Activated T-helper 9 cell treated with anti-CD3 and anti-CD28 coated beads, Interleukin-2, amount 50 U/mL, for 16 hours (primary cell): Measurements from ENCODE around the gene DUSP22.
"Not testable (repeated sequence)": the region's sequence is repeated elsewhere in the genome, so short reads cannot be mapped to it uniquely, and the experiment has no call there.

Experiments
- DNase-seq: peaks from one replicate; pipeline ENCODE4 v3.0.0-alpha.2; 2020; ENCODE audit warnings: low read depth

The DUSP22 gene

GRCh38 chr6:279341-280029, 12.8 kb upstream of the DUSP22 start:
- no peak for DNase-seq

GRCh38 chr6:280775-281468, 11.4 kb upstream of the DUSP22 start:
- no peak for DNase-seq

GRCh38 chr6:281469-282103, 10.7 kb upstream of the DUSP22 start:
- DNase-seq = no peak

GRCh38 chr6:282177-282866, 10.0 kb upstream of the DUSP22 start:
- DNase-seq = no peak

- DNase-seq = no peak
Measured at GRCh38 chr6:282867-283416, 9.3 kb upstream of the DUSP22 start.

GRCh38 chr6:284486-284885, 7.8 kb upstream of the DUSP22 start:
- no peak for DNase-seq

- DNase-seq = no peak
Measured at GRCh38 chr6:285030-285771, 7.1 kb upstream of the DUSP22 start.

- not testable (repeated sequence) for DNase-seq
Measured at GRCh38 chr6:285902-286301, 6.4 kb upstream of the DUSP22 start.

- DNase-seq = no peak
Measured at GRCh38 chr6:286681-287488, 5.4 kb upstream of the DUSP22 start.

- no peak for DNase-seq
Measured at GRCh38 chr6:287489-287860, 4.8 kb upstream of the DUSP22 start.

GRCh38 chr6:288866-289265, 3.4 kb upstream of the DUSP22 start:
- no peak for DNase-seq

- no peak for DNase-seq
Measured at GRCh38 chr6:290111-290922, 2.0 kb upstream of the DUSP22 start.

GRCh38 chr6:291204-291696, 1.0 kb upstream of the DUSP22 start:
- no peak for DNase-seq

- peak; percentile 72 for DNase-seq
Measured at GRCh38 chr6:292506-293192, 362 bp downstream of the DUSP22 start.

GRCh38 chr6:293193-294174, 1.2 kb downstream of the DUSP22 start:
- DNase-seq = no peak

- no peak for DNase-seq
Measured at GRCh38 chr6:294656-295565, 2.6 kb downstream of the DUSP22 start.
